ENCODE data around the gene SYNE1. TPM values are rescaled to one million over a fixed set of nuclear protein-coding genes. Genes with fewer than 3 reads are reported as not detected.

SYNE1 gene
- polyA plus RNA-seq, 1 donor from 2014 or later, result 30.9 TPM

GRCh38 chr6:152186840-152187239 lies 450.3 kb downstream of the SYNE1 start:
- Mint-ChIP-seq H3K4me3 (peak overlapping the region in 3 of 4 donors; percentile 74 to 78 (median 75)), H3K4me1 (peaks cover 32 to 43% (median 34%) of the 10 kb centered on the region in 3 donors), H3K27me3 (no peaks in the 10 kb centered on the region), H3K36me3 (peaks cover 14% of the 10 kb centered on the region), H3K9me3 (peaks cover 0 to 1% (median 0%) of the 10 kb centered on the region in 3 donors), H3K27ac (peak overlapping the region; percentile 3 to 37 (median 20))

DNA sequence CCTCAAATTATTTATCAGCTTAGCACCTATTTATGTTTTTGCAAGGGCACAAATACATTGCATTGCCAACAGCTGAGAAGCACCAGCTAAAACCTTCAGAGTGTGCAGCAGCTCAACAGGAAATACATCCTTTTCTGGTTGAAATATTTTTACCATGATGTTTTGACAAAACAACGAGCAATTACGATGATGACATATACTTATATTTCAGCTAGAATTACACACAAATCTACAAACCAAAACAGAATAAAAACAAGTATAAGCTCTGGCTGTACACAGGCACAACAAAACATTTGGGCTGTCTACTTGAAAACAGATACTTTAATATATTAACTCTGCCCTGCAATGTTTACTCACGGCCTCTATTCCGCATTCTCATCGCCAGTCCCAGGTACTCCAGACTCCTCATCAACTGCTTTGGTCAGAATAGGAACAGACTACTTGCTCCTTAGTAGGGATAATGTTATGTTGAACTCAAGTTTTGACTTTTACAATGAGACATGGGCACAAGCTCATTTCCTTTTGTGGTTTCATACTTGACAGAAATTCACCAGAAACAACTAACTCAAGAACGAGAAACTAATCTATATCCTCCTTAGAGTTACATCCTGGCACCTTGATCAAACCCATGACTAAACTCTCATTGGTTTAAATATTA lies 452.1 kb downstream of the SYNE1 start:
- peaks cover 42 to 56% (median 45%) of the 10 kb centered on the region in 3 donors for H3K4me1 Mint-ChIP-seq
- H3K9me3 Mint-ChIP-seq, result no peaks in the 10 kb centered on the region
- no peaks in the 10 kb centered on the region for H3K27me3 Mint-ChIP-seq
- peaks cover 11% of the 10 kb centered on the region for H3K36me3 Mint-ChIP-seq
- H3K27ac Mint-ChIP-seq, result peak overlapping the region; percentile 55 to 95 (median 74)
- H3K4me3 Mint-ChIP-seq, result peak overlapping the region; percentile 84 to 99 (median 92)

DNA sequence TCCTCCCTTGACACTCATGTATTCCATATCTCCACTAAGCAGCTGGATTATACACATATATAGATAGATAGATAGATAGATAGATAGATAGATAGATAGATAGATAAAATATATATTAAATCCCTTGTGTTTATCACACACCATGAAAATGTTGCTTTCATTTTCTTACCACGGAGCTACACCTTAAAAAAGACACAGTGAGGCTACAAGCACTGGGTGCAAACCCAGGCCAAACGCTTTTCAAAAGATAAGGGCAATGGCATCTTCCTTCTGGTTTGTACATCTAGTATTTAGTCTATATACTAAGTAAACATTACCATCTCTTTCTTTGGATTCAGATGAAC lies 452.6 kb downstream of the SYNE1 start:
- Mint-ChIP-seq H3K36me3 (peaks cover 8% of the 10 kb centered on the region), H3K4me1 (peaks cover 42 to 57% (median 46%) of the 10 kb centered on the region in 3 donors), H3K4me3 (peak overlapping the region; percentile 84 to 99 (median 92)), H3K9me3 (no peaks in the 10 kb centered on the region), H3K27me3 (no peaks in the 10 kb centered on the region), H3K27ac (peak overlapping the region; percentile 55 to 95 (median 74))

DNA sequence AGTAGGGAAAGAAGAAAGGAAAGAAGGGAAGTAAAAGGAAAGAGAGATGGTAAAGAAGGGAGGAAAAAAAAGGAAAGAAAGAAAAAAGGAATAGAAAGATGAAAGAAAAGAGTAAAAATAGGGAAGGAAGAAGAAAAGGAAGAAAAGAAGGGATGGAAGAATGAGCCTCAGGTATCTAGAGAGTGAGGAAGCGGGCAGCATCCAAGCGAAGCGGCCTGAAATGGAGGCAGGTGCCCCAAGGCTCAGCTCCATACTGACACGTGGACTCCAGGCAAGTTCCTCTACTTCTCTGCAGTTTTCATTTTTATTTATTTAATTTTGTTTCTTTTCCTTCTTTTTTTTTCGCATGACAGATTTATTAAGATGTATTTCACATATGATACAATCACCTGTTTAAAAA lies 456.6 kb downstream of the SYNE1 start:
- Mint-ChIP-seq H3K4me1 (peaks cover 27 to 42% (median 30%) of the 10 kb centered on the region in 3 donors), H3K36me3 (peaks cover 3% of the 10 kb centered on the region), H3K9me3 (no peaks in the 10 kb centered on the region), H3K27ac (peak overlapping the region in 1 of 3 donors; percentile 59), H3K4me3 (peak overlapping the region in 1 of 4 donors; percentile 36), H3K27me3 (no peaks in the 10 kb centered on the region)

DNA sequence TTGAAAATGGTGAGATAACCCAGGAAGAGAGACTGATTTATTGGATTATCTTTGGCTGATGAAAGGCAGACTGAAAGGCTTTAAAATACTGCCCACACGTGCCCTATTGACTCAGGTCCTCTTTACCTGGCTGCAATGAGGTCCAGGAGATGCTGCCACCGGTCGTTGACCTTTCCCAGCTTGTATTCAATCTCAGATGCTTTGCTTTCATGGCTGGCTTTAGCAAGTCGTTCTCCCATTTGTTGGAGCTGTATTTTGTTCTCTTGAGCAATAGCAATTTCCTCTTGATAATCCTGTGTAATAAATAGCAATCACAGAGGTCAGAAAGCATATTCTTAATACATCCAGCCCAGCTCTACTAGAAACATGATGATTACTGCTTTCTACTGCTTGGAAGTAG lies 460.9 kb downstream of the SYNE1 start:
- no peaks in the 10 kb centered on the region for H3K9me3 Mint-ChIP-seq
- H3K4me1 Mint-ChIP-seq, result peaks cover 5 to 13% (median 11%) of the 10 kb centered on the region in 3 donors
- no peaks in the 10 kb centered on the region for H3K27me3 Mint-ChIP-seq
- no peak overlapping the region for H3K27ac Mint-ChIP-seq
- H3K36me3 Mint-ChIP-seq, result peaks cover 8% of the 10 kb centered on the region
- H3K4me3 Mint-ChIP-seq, result no peak overlapping the region

- Mint-ChIP-seq H3K9me3 (peaks cover 3 to 6% (median 4%) of the 10 kb centered on the region in 3 donors), H3K36me3 (peaks cover 13% of the 10 kb centered on the region), H3K27ac (no peak overlapping the region), H3K27me3 (no peaks in the 10 kb centered on the region), H3K4me1 (peaks cover 8 to 20% (median 8%) of the 10 kb centered on the region in 3 donors), H3K4me3 (no peak overlapping the region)
Observed at GRCh38 chr6:152173957-152174356, 463.2 kb downstream of the SYNE1 start.

DNA sequence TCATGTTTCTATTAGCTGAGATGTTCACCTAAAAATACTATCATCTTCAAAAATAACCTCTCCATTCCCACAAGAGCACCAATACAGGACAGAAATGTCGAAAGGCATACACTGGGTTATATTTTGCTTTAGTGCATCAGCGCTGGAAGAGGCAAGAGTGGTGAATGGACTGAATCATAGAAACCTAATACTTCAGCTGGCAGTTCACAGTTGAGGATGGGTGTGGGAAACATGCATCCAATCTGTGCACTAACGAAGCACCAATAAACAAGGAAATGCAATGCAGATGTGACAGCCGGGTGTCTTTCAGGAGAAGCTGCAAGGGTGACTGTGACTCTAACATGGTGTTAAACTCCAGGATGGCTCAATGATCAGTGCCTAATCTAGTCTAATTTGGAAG lies 463.8 kb downstream of the SYNE1 start:
- Mint-ChIP-seq H3K27ac (peak overlapping the region in 1 of 3 donors; percentile 55), H3K9me3 (peaks cover 3 to 6% (median 4%) of the 10 kb centered on the region in 3 donors), H3K36me3 (peaks cover 13% of the 10 kb centered on the region), H3K4me1 (peaks cover 12 to 23% (median 12%) of the 10 kb centered on the region in 3 donors), H3K4me3 (no peak overlapping the region), H3K27me3 (no peaks in the 10 kb centered on the region)

DNA sequence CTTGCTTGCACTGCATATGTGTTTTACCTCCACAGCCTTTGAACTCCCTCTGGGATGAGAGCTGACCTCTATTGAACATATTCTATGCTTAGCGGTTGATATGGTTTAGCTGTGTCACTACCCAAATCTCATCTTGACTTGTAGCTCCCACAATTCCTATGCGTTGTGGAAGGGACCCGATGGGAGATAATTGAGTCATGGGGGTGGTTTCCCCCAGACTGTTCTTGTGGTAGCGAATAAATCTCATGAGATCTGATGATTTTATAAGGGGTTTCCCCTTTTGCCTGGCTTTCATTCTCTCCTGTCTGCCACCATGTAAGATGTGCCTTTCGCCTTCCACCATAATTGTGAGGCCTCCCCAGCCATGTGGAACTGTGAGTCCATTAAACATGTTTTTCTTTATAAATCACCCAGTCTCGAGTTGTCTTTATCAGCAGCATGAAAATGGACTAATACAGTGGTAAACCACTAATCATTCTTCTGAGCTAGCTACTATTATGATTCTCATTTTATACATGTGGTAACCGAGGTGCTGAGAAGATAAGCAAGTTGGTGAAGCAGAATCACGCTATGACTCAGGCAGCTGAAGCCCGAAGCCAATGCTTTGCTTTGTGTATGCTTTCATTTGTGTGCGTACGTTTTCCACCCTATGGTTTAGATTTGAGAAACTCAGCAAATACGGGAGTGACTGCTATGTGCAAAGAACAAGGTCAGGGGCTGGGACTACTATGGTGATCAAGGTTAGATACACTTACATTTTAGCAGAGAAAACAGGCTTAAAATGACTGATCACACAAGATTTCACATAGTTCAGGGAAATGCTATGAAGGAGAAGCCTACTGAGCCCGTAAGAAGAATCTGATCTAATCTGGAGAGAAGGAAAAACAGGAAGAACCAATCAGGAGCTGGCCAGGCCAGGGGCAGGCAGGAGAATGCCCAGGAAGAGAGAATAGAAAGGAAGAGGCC lies 466.2 kb downstream of the SYNE1 start:
- peaks cover 18% of the 10 kb centered on the region for H3K36me3 Mint-ChIP-seq
- H3K27me3 Mint-ChIP-seq, result no peaks in the 10 kb centered on the region
- H3K4me3 Mint-ChIP-seq, result peak overlapping the region; percentile 14 to 72 (median 32)
- peaks cover 3 to 6% (median 4%) of the 10 kb centered on the region in 3 donors for H3K9me3 Mint-ChIP-seq
- peak overlapping the region; percentile 76 to 93 (median 79) for H3K27ac Mint-ChIP-seq
- H3K4me1 Mint-ChIP-seq, result peaks cover 24 to 31% (median 25%) of the 10 kb centered on the region in 3 donors

DNA sequence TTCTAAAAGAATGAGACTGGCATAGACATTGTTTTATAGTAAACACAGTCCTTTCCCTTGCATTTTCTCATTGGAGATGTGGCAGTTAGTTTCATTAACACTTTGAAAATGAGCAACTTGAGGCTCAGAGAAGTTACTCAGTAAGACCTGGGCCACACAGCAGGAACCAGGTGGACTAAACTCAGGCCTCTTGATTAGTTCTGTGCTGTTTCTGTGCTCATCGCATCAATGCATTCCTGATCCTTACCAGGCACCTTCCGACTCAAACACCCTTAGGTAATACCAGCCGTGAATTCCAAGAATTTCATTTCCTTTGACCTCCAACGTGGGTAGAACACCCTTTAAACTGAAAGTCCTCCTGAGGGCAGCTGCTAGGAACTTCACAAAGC lies 466.9 kb downstream of the SYNE1 start:
- H3K36me3 Mint-ChIP-seq, result peaks cover 15% of the 10 kb centered on the region
- peaks cover 3 to 6% (median 4%) of the 10 kb centered on the region in 3 donors for H3K9me3 Mint-ChIP-seq
- H3K4me3 Mint-ChIP-seq, result no peak overlapping the region
- peak overlapping the region in 1 of 3 donors; percentile 93 for H3K27ac Mint-ChIP-seq
- H3K4me1 Mint-ChIP-seq, result peaks cover 24 to 31% (median 28%) of the 10 kb centered on the region in 3 donors
- no peaks in the 10 kb centered on the region for H3K27me3 Mint-ChIP-seq

- peaks cover 24 to 31% (median 31%) of the 10 kb centered on the region in 3 donors for H3K4me1 Mint-ChIP-seq
- H3K36me3 Mint-ChIP-seq, result peaks cover 17% of the 10 kb centered on the region
- peak overlapping the region; percentile 36 to 70 (median 48) for H3K27ac Mint-ChIP-seq
- peaks cover 3 to 6% (median 4%) of the 10 kb centered on the region in 3 donors for H3K9me3 Mint-ChIP-seq
- peak overlapping the region; percentile 50 to 86 (median 70) for H3K4me3 Mint-ChIP-seq
- no peaks in the 10 kb centered on the region for H3K27me3 Mint-ChIP-seq
Observed at GRCh38 chr6:152167641-152168603, 469.2 kb downstream of the SYNE1 start.

DNA sequence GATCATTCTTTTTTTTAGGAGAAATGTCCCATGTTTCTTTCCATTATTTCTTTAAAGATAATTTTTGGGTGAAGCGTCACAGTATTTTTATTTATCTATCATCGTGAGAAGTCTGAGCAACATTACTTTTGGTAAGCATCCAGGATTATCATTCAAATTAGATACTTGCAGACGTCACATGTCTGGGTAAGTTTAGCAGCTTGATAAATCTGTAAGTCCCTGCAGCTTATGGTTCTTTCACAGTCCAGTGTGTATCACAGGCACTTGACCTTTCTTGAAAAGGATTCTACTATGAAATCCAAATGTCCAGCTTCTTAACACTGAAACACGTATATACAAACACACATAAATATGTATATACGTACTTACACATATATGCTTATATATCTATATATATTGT lies 470.3 kb downstream of the SYNE1 start:
- Mint-ChIP-seq H3K36me3 (peaks cover 18% of the 10 kb centered on the region), H3K4me1 (peaks cover 30 to 33% (median 31%) of the 10 kb centered on the region in 3 donors), H3K9me3 (peaks cover 3 to 6% (median 4%) of the 10 kb centered on the region in 3 donors), H3K4me3 (peak overlapping the region in 2 of 4 donors; percentile 57 to 75), H3K27me3 (no peaks in the 10 kb centered on the region), H3K27ac (no peak overlapping the region)

- Mint-ChIP-seq H3K4me1 (peaks cover 31 to 34% (median 33%) of the 10 kb centered on the region in 3 donors), H3K27me3 (no peaks in the 10 kb centered on the region), H3K36me3 (peaks cover 18% of the 10 kb centered on the region), H3K9me3 (peaks cover 3 to 6% (median 4%) of the 10 kb centered on the region in 3 donors), H3K27ac (no peak overlapping the region), H3K4me3 (peak overlapping the region in 2 of 4 donors; percentile 57 to 75)
Observed at GRCh38 chr6:152166497-152166896, 470.7 kb downstream of the SYNE1 start.

DNA sequence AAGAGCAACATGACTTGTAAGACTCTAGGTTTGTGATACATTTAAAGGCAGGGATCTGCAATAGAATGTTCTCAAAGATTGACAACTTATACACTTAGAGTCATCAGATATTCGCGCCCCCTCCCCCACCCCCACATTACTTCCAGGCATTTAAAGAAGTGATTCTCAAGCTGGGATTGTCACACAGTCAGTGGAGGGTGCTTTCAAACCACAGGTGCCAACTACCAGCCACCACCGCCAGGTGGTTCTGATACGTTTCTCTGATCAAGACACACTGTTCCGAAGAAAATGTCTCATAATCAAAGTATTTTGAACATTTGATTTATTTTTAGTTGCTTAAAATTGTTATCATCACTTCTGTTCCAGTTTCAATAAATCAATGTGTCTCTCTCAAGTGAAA lies 472.2 kb downstream of the SYNE1 start:
- H3K27ac Mint-ChIP-seq, result no peak overlapping the region
- no peak overlapping the region for H3K4me3 Mint-ChIP-seq
- peaks cover 25 to 31% (median 29%) of the 10 kb centered on the region in 3 donors for H3K4me1 Mint-ChIP-seq
- no peaks in the 10 kb centered on the region for H3K27me3 Mint-ChIP-seq
- no peaks in the 10 kb centered on the region for H3K9me3 Mint-ChIP-seq
- H3K36me3 Mint-ChIP-seq, result peaks cover 13% of the 10 kb centered on the region

- Mint-ChIP-seq H3K4me3 (no peak overlapping the region), H3K27me3 (no peaks in the 10 kb centered on the region), H3K27ac (no peak overlapping the region), H3K36me3 (peaks cover 13% of the 10 kb centered on the region), H3K4me1 (peaks cover 13 to 19% (median 16%) of the 10 kb centered on the region in 3 donors), H3K9me3 (no peaks in the 10 kb centered on the region)
Observed at GRCh38 chr6:152161501-152161900, 475.7 kb downstream of the SYNE1 start.

Measured in IgD-negative memory B cell (primary cell).